ENCODE results near the gene ANKMY2. TPM values are rescaled to one million over a fixed set of nuclear protein-coding genes. Genes with fewer than 3 reads are reported as not detected.
"Not testable (repeated sequence)": the region's sequence is repeated elsewhere in the genome, so short reads cannot be mapped to it uniquely, and the experiment has no call there.

ANKMY2 gene
- polyA plus RNA-seq, 12 donors, result 20.3 to 33.3 (median 26.2) TPM; not detected in 1

DNA sequence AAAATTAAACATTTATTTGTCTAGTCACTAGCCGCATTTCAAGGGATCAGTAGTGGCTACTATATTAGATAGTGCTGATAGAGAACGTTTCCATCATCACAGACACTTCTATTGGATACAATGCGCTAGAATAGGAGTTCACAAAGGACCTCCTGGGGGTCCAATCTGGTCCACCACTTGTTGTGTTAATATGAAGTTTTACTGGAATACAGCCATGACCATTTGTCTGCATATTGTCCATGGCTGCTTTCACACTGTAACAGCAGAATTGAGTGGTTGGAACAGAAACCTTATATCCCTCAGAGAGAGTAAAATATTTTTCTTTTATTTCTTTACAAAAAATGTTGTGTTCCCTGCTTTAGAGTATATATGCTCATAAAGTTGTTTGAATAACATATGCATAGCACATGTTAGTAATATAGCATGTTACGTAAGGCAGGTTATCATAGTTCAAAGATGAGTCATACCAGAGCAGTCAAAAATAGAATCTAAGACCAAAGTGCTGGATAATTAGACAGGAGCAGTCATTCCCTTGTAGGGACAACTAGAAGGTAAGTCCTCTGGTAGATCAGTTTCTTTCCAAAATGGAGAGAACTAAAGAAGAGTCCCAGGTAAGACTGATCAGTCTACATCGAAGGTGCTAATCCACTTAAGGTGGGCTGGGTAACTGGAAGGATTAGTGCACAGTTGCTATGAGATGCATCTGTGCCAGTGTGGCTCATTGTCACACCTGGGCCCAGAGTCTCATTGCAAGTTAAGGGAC, 15.3 kb upstream of the ANKMY2 start:
- DNase-seq, result no peak

DNA sequence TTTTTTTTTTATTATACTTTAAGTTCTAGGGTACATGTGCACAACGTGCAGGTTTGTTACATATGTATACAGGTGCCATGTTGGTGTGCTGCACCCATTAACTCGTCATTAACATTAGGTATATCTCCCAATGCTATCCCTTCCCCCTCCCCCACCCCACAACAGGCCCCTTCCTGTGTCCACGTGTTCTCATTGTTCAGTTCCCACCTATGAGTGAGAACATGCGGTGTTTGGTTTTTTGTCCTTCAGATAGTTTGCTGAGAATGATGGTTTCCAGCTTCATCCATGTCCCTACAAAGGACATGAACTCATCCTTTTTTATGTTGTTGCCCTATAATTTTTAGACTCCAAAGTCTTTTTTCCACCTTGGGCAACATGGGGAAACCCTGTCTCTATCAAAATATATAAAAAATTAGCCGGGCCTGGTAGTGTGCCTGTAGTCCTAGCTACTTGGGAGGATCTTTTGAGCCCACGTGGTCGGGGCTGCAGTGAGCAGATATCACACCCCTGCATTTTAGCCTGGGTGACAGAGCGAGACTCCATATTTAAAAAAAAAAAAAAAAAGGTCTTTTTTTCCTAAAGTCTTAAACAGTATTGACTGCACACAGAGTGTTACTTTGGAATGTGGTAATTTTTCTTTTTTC, 14.4 kb upstream of the ANKMY2 start:
- not testable (repeated sequence) for DNase-seq

DNA sequence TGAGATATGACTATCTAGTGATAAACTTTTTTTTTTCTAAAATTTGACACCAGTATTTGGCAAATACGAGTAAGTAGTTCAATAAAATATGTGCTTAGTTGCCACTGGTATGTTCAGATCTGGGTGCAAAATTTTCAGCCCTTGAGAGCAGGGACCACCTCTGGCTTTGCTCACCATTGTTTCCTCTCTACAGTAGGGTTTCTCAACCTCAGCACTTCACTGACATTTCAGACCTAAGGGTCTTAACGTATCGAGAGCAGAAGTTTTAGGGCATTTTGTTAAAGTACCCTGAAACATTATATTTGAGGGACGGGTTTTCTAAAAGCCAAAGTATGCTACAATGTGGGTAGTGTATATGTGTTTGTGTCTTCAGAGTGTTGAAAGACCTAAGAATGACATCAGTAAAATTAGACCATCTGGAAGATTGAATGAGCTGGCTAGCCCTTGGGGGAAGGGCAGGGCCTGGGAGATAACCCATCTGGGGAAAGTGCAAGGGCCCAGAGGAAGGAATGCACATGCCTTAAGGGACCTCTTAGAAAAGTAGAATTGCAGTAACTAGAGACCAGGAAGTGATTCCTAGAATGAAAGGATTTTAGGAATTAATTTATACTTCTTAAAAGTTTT, 12.2 kb upstream of the ANKMY2 start:
- DNase-seq, result no peak

DNA sequence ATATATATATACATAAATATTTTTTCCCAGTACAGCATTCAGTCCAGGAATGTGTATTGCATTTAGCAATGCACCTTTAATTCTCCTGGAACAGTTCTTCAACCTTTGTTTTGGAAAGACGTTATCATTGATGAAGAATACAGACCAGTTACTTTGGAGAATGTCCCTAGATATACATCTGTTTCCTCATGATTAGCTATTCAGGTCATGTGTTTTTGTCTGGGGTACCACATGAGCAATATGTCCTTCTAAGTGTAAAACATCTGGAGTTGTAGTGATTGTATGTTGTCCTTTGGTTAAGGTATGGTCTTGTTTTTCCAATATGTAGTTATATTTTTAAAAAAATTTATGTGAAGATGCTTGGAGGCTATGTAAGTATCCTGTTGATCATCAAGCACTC, 10.6 kb upstream of the ANKMY2 start:
- no peak for DNase-seq

DNA sequence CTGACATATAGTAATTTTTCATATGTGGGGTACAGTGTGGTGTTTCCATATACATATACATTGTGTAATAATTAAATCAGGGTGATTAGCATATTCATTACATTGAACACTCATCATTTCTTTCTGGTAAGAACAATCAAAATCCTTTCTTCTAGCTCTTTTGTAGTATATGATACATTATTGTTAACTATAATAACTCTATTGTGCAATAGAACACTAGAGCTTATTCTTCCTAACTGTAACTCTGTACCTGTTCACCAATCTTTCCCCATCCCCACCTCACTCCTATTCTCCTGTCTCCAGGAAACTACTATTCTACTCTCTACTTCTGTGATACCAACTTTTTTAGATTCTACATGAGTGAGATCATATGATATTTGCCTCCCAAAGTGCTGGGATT, 9.8 kb upstream of the ANKMY2 start:
- DNase-seq, result no peak

DNA sequence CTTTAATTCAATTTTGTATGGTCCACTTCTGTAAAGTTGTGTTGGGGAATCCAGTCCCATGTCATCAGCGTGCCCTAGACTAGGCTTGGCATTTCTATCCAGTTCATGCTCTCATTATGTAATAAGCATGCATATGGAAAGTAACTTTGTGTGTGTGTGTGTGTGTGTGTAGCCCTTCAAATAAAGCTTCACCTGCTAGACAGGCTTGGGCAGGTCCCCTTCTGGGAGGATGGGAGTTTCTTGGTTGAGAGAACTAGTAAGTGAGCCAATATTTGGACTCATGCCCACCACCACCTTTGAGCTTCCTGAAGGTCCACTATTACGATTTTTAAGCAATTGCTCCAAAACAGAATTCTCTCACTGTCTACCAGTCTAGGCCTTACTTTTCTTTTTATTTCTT, 7.3 kb upstream of the ANKMY2 start:
- no peak for DNase-seq

DNA sequence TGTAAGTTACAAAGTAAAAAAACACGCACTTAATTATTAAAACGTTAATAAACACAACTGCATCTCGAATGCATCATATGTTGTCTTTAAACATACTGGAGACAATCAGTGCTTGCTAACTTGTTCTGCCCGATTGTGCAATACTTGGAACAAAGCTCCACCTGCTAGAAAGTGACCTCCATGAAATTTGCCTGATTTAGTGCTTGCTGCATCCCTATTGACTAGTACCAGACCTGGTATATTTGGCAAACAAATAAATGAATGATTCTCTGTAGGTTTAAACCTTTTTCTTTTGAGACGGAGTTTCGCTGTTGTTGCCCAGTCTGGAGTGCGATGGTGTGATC, 6.7 kb upstream of the ANKMY2 start:
- no peak for DNase-seq

DNA sequence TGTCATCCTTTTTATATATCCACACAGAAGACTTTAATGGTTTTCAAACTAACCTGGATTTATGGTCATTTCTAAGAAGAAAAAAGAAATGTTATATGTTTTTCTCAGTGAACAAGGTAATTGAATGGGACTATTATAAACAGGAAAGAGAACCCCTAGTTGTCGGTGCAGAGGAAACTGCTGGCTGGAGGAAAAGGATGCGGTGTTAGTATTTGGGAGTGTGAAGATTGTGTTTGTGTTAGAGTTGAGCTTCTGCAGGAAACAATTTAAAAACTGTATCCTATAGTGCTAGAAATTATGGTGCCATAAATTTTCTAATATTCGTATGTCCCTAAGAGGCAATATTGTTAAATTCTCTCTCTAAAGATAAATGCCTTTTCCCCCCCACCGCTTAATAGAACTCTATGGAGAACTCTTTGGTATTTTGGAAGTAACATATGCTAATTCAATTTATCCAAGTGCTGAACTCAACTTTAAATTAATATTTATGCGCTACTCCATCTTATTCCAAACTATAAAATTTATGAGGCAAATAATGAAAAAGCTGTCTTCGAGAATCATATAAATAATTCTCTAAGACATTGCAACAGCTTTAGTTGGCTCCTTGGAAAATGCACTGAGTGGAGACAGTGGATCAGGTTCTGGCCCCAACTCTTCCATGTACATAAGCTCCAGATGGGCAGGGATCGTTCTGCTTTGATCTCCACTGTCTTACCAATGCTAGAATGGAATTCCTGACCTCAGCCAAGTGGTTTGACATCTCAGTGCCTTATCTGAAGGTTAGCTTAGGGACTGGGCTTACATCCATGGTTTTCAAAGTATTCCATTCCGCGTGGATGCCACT, 6.1 kb upstream of the ANKMY2 start:
- DNase-seq, result no peak

DNA sequence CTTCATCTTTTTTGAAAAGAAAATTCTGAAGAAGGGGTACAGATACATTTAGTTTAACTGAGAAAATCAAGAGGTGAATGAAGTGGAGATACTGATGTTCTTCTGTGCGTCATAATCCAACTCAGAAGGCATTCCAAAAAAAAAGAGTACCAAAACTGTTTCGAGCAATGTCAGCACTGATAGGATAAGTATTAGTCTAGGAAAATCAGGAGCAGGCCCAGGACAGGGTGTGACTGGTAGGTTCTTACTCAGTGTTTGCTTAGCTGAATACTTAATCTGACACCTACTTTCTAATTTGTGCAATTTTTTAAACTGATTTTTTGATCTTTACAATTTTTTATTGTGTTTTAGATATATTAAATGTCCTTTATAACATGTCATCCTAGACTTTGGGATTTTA, 4.7 kb upstream of the ANKMY2 start:
- no peak for DNase-seq

DNA sequence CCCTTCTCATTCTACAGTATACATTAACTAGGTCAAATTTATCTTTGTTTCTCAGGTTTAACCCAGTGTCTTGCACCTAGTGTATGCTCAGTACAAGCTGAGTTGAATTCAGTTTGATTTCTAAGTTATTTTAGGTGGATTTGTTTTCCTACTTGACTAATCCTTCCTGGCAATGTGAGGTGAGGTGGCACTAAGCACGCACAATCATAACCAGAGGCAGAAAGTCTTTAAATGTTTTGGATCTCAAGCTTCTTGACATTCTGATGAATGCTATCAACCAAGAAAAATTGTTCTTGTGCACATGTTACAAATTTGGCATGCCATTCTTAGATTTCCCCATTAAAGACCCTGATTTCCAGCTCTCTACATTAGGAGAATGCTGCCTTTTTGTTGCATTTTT, 3.6 kb upstream of the ANKMY2 start:
- DNase-seq, result no peak

DNA sequence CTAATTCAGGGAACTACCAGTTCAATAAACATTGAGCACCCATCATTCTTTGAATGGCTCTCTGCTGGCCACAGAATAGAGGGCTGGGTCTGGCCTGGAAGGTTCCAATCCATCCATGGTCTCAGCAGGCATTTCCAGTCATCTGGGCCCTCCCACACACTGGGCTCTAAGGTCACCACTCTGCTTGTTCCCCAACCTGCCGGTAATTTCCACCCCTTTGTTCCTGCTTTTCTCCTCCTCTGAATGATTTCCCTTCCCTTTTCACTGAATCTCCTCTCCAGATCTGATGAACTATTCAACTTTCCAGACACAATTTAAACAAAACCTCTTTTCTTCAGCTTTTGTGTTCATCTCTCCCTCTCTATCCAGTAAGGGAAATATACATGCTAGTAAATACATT, 3.0 kb upstream of the ANKMY2 start:
- DNase-seq, result no peak

DNA sequence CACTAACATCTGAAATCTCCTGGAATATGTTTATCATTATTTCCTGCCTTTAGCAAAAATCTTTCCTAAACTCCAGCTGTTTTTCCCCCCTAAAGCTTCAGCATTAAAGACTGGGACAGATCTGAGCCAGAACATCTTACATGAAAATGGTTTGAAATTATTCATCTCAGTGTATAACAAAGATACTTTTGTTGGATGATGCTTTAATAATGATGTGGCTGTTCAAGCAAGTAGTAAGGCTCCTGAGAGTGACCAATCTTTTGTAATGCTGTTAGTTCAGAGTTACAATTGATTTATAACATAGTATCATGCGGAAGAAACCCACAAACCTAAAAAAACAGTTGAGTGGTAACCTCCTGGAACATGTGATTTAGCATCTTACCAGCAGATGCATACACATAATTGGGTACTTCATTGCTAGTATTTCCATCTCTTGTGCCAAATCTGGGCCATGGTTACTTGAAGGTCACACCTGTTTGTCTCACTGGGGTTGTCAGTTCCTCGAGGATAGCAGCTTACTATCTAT, 1.9 kb upstream of the ANKMY2 start:
- DNase-seq, result no peak

DNA sequence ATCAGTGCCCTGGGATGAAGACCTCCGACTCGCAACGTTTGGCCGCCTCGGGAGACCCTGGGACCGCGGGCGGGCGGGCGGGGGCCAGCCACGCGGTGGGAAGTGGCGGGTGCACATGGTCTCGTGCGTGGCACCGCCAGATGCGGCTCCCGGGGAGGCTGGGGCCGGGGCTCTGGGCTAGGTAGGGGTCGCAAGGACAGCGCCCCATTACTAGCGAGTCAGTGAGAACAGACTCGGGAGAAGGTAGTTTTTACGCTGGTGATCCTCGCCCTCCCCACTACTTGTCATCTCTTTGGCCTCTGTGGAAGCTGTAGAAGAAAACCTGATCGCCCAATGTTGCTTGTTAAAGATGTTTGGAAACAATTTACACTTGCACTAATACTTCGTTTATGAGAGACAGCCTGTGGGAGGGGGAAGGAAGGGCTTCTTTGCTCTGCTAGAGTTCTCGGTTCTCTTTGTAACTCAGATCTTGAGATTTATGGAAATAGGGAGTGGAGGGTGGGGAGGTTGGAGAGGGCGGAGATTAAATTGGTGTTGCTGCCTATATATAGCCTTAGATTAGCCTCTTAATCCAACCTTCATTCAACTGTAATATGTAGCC, 1.0 kb upstream of the ANKMY2 start:
- DNase-seq, result no peak

DNA sequence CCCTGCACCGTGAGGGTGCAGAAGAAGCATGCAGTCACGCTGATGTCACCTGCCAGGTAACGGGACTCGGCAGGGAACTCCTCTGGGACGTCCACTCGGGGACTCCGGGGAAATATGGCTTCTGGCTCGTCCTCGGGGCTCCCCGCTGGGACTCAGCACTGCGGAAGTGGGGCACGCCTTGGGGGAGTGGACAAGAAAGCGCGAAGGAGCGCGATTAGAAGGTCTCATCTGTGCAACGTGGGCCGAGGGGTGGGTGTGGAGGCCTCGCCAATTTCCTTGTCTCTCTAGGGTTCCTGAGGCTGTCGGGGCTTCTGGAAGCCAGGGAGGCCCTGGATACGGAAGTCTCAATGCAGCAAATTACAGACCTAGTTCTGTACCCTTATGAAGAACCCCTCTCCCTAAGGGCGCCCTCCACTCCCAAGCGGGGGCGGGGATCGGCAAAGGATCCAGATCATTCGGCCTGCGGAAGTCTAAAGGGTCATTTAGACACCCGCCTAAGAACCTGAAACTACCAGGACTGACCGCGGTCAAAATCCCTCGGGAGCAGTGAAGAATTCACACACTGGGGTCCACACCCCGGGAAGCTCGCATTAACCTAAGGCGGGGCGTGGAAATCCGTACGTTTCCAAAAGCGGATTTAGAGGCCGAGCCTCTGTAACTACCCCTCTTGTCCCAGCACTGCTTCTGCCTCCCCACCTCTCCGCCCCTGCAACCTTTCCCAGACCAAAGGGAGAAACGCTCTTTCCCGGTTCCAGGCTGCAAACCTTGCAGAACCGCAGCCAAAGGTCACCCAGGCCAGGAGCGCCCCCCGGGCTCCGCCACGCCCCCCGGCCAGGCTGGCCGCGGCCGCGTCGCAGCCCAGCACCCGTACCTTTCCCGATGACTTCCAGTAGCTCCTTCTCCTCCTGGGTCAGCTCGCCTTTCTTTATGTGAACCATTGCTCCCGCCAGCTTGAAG, 640 bp downstream of the ANKMY2 start:
- DNase-seq, result no peak

DNA sequence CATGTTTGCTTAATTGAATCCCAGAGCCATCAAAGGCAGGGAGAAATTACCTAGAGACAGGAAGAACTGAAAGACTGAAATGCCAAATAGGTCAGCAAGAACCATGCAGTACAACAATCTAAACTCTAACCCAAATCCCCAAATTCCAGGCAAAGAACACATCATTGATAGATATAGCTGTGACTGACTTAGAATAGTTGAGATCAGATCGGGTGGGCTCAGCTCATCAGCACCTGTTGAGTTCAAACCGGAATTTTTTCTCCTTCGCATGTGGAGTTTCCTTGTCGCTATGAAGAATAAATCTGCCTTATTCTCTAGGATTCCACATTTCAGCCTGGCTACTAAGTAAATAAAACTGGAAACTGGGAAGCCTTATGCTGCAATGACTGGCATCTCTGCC, 1.4 kb downstream of the ANKMY2 start:
- no peak for DNase-seq

DNA sequence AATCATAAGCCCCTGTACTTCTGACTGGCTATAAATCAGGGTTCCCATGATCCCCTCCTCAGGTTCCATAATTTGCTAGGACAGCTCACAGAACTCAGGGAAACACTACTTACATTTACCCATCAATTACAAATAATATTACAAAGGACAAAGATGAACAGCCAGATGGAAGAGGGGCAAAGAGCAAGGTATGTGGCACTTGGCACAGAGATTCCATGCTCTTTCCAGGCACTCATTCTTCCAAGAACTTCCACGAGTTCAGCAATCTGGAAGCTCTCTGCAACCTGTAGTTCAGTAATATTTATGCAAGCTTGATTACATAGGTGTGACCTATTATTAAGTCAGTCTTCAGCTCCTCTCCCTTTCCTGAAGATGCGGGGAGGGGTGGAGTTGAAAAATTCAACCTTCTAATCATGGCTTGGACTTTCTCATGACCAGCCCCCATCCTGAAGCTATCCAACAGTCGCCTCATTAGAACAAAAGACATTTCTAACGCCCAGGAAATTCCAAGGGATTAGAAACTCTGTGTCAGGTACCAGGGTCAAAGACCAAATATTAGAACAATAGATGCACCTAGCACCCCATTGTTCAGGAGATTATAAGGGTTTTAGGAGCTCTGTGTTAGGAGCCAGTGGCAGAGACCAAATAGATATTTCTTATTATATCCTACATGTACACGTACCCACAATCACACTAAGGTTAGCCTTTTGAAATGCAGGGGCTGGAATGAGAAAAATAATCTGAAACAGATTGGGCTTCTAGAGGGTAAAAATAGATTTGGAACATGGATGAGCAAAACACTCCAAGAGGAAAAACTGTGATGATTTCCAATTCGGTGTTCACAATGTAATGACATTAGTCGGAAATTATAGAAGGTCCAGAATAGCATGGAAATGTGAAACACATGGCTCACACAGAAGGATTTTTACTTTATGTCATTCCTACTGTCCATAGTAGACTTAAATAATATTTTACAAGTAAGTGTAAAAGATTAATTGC, 7.0 kb downstream of the ANKMY2 start:
- DNase-seq, result peak; percentile 64

DNA sequence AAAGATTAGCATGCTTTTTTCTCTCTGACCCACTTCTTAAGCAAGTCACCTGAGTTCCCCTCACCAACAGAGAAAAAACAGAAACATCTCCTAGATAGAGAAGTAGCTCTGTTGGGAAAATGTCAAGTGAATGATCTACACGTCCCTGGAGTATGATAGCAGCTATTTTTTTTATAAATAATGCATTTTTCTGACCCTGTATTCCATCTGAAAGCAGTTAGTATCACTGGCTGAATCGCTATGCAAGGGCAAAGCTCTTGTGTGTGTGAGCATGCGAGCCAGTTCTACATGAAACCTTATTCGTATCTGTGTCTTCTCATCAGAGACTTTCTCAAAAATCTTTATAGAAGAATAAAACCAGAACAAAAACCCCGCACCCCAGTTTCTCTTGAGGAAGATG, 8.2 kb downstream of the ANKMY2 start:
- DNase-seq, result no peak

DNA sequence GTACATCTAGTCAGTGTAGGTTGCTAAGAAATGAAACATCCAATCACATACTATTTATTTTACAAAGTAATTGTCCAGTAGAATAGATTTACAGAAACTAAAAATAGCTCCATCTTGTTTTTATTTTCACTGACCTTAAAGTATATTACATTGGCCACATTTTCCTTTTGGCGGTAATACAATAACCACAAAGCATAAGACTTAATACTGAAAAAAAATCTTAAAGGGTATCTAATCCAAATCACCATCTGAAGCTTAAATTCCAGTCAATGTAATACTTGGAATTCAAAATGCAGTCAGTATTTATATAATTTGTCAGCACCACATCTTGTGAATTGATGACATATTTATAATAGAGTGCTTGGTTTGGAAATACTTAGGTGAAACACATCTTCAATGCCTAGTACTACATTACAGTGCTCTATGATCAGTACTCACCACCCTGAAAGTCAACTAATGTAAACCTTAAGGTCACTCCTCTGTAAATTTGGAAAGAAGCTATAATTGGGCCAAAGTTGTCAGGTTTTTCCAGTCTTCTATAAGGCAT, 8.9 kb downstream of the ANKMY2 start:
- peak; percentile 79 for DNase-seq

DNA sequence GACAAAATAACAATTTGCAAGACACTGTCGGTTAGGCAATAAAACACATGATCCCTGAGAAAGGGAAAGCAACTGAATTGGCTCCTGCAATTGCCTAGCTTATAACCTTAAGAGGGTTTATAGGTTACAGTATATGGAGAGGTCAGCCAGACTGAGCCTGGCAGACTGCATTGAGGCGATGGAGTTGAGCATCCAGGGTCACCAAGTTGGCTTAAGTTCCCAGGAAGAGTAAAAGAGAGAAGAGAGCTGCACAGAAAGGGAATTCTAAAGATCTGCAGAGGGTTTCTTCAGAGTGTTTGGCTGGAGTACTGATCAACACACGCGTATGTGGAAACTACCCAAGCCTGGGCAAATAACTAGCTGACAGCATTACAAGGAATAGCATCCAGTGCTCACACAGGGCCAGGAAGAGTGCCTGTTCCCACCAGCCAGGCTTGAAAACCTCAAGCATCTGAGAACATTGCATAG, 11.2 kb downstream of the ANKMY2 start:
- DNase-seq, result no peak
